GM12872 (cell line): Measurements from ENCODE around the gene SNX10.

Source experiments
- CTCF ChIP-seq: IDR thresholded peaks from 3 replicates; pipeline ENCODE4 v1.5.1; 2011; ENCODE audit warnings: low read depth, mild to moderate bottlenecking, low read length, moderate library complexity; ENCODE audit not compliant: insufficient read depth

SNX10 gene

GRCh38 chr7:26413007-26413691 is 121.5 kb downstream of the SNX10 start:
- no peak for TF ChIP-seq CTCF

DNA sequence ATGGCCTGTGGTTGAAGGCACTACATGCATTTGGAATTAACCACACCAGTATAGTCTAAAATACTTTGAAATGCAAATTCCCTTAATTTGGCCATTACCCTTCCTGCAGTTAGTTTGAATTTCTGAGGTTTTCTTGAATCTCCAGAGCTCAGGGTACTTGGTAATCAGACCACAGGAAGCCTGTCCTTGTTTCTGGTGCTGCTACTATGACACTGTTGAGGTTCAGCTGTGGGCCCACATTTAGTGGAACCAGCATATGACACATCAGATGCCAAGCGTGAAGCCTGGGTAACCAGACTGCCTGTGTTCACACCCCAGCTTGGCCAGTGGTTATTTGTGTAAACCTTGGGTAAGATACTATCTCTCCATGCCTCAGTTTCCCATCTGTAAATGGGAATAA is 124.3 kb downstream of the SNX10 start:
- TF ChIP-seq CTCF = no peak

DNA sequence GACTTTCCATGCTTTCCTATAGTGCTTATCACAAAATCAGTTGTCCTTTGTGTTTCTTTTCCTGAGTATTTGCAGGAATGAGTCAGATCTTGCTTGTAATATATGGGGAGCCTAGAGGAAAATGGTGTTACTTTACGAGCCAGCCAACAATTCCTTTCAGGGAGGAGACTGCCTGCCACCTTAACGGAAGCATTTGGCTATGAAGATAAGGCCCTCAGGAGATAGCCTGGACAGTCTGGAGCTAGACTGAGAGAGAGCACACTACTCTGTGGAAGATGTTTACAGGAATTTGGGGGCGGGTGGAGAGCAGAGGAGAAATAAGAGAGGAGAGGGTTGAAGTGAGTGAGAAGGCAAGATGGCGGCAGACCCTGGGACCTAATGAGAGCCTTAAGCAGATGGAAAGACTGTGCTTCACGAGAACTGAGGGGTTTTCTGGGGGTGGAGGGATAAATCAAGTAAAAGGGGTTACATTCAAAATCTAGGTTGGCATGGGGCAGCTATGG is 126.3 kb downstream of the SNX10 start:
- TF ChIP-seq CTCF = no peak

DNA sequence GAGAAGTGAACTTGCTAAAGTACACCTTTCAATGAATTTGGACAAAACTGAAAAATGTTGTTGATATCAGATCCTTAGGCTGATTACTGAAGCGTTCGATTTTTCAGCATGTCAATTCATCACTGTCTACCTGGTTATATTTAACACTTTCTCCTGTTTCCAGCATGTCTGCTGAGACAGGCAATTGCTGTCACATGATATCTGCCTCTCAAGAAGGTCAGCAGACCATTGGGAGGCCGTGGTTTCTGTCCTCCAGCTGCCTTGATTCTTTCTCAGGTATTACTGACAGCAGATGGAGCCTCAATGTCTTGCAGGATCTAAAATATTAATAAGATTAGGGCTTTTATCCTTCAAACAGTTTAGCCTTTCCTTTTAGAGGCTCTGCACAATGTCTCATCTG is 127.5 kb downstream of the SNX10 start:
- no peak for TF ChIP-seq CTCF

DNA sequence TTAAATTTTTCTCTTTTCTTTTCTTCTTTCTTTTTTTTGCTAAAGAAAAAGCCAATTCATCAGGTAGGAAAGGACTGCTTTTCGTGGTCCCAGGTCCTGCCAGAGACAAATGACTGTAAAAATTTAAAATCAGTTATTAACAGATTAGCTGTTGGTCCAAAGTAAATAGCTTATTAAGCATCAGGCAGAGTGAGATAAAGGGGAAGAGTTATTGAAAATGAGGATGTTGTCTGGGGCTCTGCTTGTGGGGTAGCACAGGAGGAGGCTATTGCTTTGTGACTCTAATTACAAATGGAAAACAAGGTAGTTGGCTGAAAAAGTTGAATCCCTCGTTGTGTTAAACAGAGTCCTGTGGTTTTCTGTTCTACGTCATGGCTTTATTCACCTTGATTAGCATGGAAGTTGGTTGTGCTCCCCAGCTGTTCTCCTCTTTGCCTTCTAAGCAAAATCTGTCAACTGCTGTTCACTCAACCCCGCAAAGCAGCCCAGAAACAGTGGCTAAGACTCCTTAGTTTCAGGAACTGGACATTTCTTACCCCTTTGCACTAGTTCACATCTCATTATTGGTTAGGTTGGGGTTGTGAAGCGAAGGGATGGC is 128.9 kb downstream of the SNX10 start:
- no peak for TF ChIP-seq CTCF

DNA sequence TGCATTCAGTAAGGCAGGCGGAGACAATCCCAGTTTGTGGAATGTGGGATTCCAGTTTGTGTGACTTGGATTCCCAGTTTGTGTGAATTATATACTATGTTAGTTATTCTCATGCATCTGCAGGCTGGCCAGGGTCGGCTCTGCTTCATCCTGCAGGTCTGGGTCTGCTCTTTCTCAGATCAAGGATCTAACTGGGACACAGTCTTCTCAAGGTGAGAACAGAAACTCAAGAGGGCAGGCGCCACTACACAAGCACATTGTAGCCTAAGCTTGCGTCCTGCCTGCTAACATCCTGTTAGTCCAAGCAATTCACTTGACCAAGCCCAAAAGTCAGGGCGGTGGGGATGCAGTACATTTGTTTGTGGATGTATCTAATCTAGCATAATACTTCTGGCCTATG is 131.1 kb downstream of the SNX10 start:
- TF ChIP-seq CTCF = no peak

DNA sequence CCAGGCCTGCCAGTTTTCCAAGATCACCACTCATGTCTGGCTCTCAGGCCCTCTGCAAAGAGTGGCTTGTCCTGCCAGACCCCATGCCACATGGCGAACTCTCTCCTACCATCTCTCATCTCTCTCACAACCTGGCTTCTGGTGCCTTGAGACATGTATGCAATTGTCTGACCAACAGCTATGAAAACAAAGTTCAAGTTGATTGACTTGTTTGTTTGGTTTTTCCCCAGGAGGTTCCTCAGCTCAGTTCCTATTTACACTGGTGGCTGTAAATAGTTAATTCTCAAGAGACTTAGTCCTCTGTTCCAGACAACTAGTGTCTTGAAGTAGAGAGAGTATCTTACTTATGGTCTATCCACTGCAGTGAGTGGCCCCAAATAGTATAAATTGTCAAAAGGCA is 131.8 kb downstream of the SNX10 start:
- TF ChIP-seq CTCF = no peak
